HCT116 (cell line): ENCODE results near the gene PDXK. TPM values are rescaled to one million over a fixed set of nuclear protein-coding genes. Genes with fewer than 3 reads are reported as not detected.

Experiments used
- ATAC-seq: fragments of 200-7000 bp; cut with Tn5 transposase; 2 replicates; pipeline ENCODE4 v1.9.1; 2020; ENCODE audit warnings: mild to moderate bottlenecking, moderate library complexity
- BruUV-seq: library from RNA; stranded (reverse); fragments of 400-500 nt; replicated peaks from 2 replicates; lab custom pipeline; 2021; lab: Mats Ljungman, UMichigan
- CTCF ChIA-PET: fragments of 300-600 bp; sonication (Branson Sonifier 250); formaldehyde crosslinking; loops from one replicate; lab custom pipeline; 2021; ENCODE audit warnings: antibody characterized with exemption; lab: Charles Lee
- POLR2A ChIA-PET: fragments of 300-600, 350-600 bp; sonication (Branson Sonifier 250); formaldehyde crosslinking; loops from one replicate; lab custom pipeline; 2021; ENCODE audit warnings: antibody characterized with exemption; lab: Charles Lee
- RAD21 ChIA-PET, 2 experiments: fragments of 300-600 bp; sonication (Branson Sonifier 250); formaldehyde crosslinking; loops; one replicate each; lab custom pipeline; 2023; ENCODE audit warnings: low total read pairs in 2 of 2; ENCODE audit not compliant: uncharacterized antibody in 2 of 2, unreplicated experiment in 2 of 2, low non-redundant PET in 1 of 2; lab: Charles Lee
- DNase-seq: peaks from one replicate; pipeline ENCODE4 v3.0.0-alpha.2; 2010; ENCODE audit warnings: low read depth, low spot score
- H2AFZ ChIP-seq: fragments of 200-600 bp; shearing (Covaris generic), sonication (generic); 2 replicates; pipeline ENCODE4 v1.6.1; 2017; ENCODE audit warnings: low read depth, mixed run types, mixed read lengths, antibody characterized with exemption, low read length; ENCODE audit not compliant: poor library complexity, severe bottlenecking
- H3K27ac ChIP-seq: 2 replicates; pipeline ENCODE4 v1.5.1; 2012; ENCODE audit warnings: low read depth, low read length
- H3K27me3 ChIP-seq: fragments of 200-600 bp; sonication (generic); 2 replicates; pipeline ENCODE4 v1.6.1; 2016; ENCODE audit warnings: mixed run types, low read length, mixed read lengths; ENCODE audit not compliant: insufficient read depth
- H3K36me3 ChIP-seq, 2 experiments: fragments of 200-500 bp in 1 of 2; fragments of 200-600 bp in 1 of 2; sonication (Bioruptor generic) in 1 of 2; sonication (generic) in 1 of 2; 2 replicates each; pipeline versions ENCODE4 v1.5.1 to v1.6.1; 2014 to 2016; ENCODE audit warnings: low read length in 2 of 2, inconsistent platforms in 1 of 2, mixed read lengths in 1 of 2, mixed run types in 1 of 2; ENCODE audit not compliant: insufficient read depth in 2 of 2, control insufficient read depth in 1 of 2
- H3K4me1 ChIP-seq, 2 experiments: fragments of 200-600 bp in 1 of 2; sonication (generic) in 1 of 2; 2 replicates each; pipeline versions ENCODE4 v1.5.1 to v1.6.1; 2012 to 2017; ENCODE audit warnings: low read length in 2 of 2, inconsistent platforms in 1 of 2, mild to moderate bottlenecking in 1 of 2, mixed read lengths in 1 of 2, mixed run types in 1 of 2, moderate library complexity in 1 of 2; ENCODE audit not compliant: insufficient read depth in 2 of 2, control insufficient read depth in 1 of 2
- H3K4me2 ChIP-seq: fragments of 200-600 bp; sonication (generic); 2 replicates; pipeline ENCODE4 v1.6.1; 2017; ENCODE audit warnings: mixed run types, low read length, mixed read lengths
- H3K4me3 ChIP-seq, 2 experiments: fragments of 200-600 bp in 1 of 2; sonication (generic) in 1 of 2; replicated peaks in 1 of 2; 2 replicates each; pipeline ENCODE4 v1.5.1; 2011 to 2016; ENCODE audit warnings: low read length in 2 of 2, control low read depth in 1 of 2, low read depth in 1 of 2, mild to moderate bottlenecking in 1 of 2, mixed read lengths in 1 of 2, mixed run types in 1 of 2
- H3K79me2 ChIP-seq: fragments of 200-600 bp; sonication (generic); 2 replicates; pipeline ENCODE4 v1.6.1; 2017; ENCODE audit warnings: mild to moderate bottlenecking, mixed run types, low read length, moderate library complexity, mixed read lengths; ENCODE audit not compliant: insufficient read depth
- H3K9ac ChIP-seq: fragments of 200-600 bp; sonication (generic); 2 replicates; pipeline ENCODE4 v1.6.1; 2016; ENCODE audit warnings: low read length, mixed read lengths
- H3K9me2 ChIP-seq: fragments of 200-600 bp; sonication (generic), shearing (Covaris generic); 2 replicates; pipeline ENCODE4 v1.6.1; 2017; ENCODE audit warnings: mixed run types, mild to moderate bottlenecking, moderate library complexity; ENCODE audit not compliant: insufficient read depth
- H3K9me3 ChIP-seq, 2 experiments: fragments of 200-500 bp in 1 of 2; fragments of 200-600 bp in 1 of 2; sonication (Bioruptor generic) in 1 of 2; sonication (generic) in 1 of 2; 2 replicates each; pipeline ENCODE4 v1.6.1; 2014 to 2017; ENCODE audit warnings: low read length in 2 of 2, mixed read lengths in 2 of 2, inconsistent platforms in 1 of 2, low read depth in 1 of 2, mild to moderate bottlenecking in 1 of 2, mixed run types in 1 of 2, moderate library complexity in 1 of 2; ENCODE audit not compliant: control insufficient read depth in 1 of 2, insufficient read depth in 1 of 2
- H4K20me1 ChIP-seq: fragments of 200-600 bp; sonication (generic), shearing (Covaris generic); 2 replicates; pipeline ENCODE4 v1.6.1; 2017; ENCODE audit warnings: mixed run types, mild to moderate bottlenecking, moderate library complexity; ENCODE audit not compliant: insufficient read depth
- ATF3 ChIP-seq: IDR thresholded peaks from 2 replicates; pipeline ENCODE4 v1.6.1; 2012
- CEBPB ChIP-seq: IDR thresholded peaks from 2 replicates; pipeline ENCODE4 v1.6.1; 2012; ENCODE audit warnings: low read depth
- EGR1 ChIP-seq: IDR thresholded peaks from 2 replicates; pipeline ENCODE4 v1.6.1; 2012; ENCODE audit warnings: low read depth
- ELF1 ChIP-seq: IDR thresholded peaks from 2 replicates; pipeline ENCODE4 v1.6.1; 2012; ENCODE audit warnings: low read depth, borderline replicate concordance
- EZH2 ChIP-seq: fragments of 200-600 bp; sonication (generic); IDR thresholded peaks from 2 replicates; pipeline ENCODE4 v1.6.1; 2017; ENCODE audit warnings: antibody characterized with exemption, mixed run types
- FOSL1 ChIP-seq: IDR thresholded peaks from 2 replicates; pipeline ENCODE4 v1.6.1; 2012; ENCODE audit warnings: low read depth
- JUND ChIP-seq: IDR thresholded peaks from 2 replicates; pipeline ENCODE4 v1.6.1; 2012
- MAX ChIP-seq: IDR thresholded peaks from 2 replicates; pipeline ENCODE4 v1.6.1; 2012
- POLR2A ChIP-seq: IDR thresholded peaks from 2 replicates; pipeline ENCODE4 v1.7.0; 2011; ENCODE audit warnings: borderline replicate concordance; ENCODE audit not compliant: insufficient read depth, insufficient read length; ENCODE audit errors: extremely low read depth
- RAD21 ChIP-seq: IDR thresholded peaks from 2 replicates; pipeline ENCODE4 v1.6.1; 2012; ENCODE audit warnings: low read depth, mild to moderate bottlenecking
- REST ChIP-seq: IDR thresholded peaks from 2 replicates; pipeline ENCODE4 v1.6.1; 2012; ENCODE audit warnings: low read depth
- SIN3A ChIP-seq: IDR thresholded peaks from 2 replicates; pipeline ENCODE4 v1.6.1; 2012; ENCODE audit warnings: low read depth
- SP1 ChIP-seq: IDR thresholded peaks from 2 replicates; pipeline ENCODE4 v1.6.1; 2012; ENCODE audit warnings: low read depth
- SRF ChIP-seq: IDR thresholded peaks from 2 replicates; pipeline ENCODE4 v1.6.1; 2012; ENCODE audit warnings: low read depth
- TCF7L2 ChIP-seq: IDR thresholded peaks from 2 replicates; pipeline ENCODE4 v1.7.0; 2011; ENCODE audit warnings: borderline replicate concordance, inconsistent platforms; ENCODE audit not compliant: insufficient read depth, insufficient read length; ENCODE audit errors: extremely low read depth
- YY1 ChIP-seq: IDR thresholded peaks from 2 replicates; pipeline ENCODE4 v1.6.1; 2011; ENCODE audit warnings: low read length, low read depth, moderate library complexity, mild to moderate bottlenecking; ENCODE audit not compliant: insufficient replicate concordance; ENCODE audit errors: extremely low read depth
- ZBTB33 ChIP-seq: IDR thresholded peaks from 2 replicates; pipeline ENCODE4 v1.6.1; 2011; ENCODE audit warnings: mild to moderate bottlenecking, low read length, moderate library complexity; ENCODE audit not compliant: insufficient replicate concordance; ENCODE audit errors: extremely low read depth
- ZFX ChIP-seq: fragments of 450-650 bp; IDR thresholded peaks from 2 replicates; pipeline ENCODE4 v1.6.1; 2017
- ZNF274 ChIP-seq: fragments of 200-500 bp; sonication (Bioruptor generic); IDR thresholded peaks from 2 replicates; pipeline ENCODE4 v1.6.1; 2014; ENCODE audit warnings: mild to moderate bottlenecking, low read depth, low read length, inconsistent platforms
- intact Hi-C: fragments of 100-400 bp; cut with micrococcal nuclease; formaldehyde crosslinking; loops from 2 replicates; pipeline ENCODE4 v1.10.0; 2022
- total RNA-seq: library from RNA; stranded (reverse); gene quantifications from one replicate; pipeline ENCODE4 v1.2.1, GENCODE V29; 2021; ENCODE audit not compliant: unreplicated experiment
- TF ChIP-seq, protein P1 (sequence below), 3 experiments: fragments of 200-600 bp in 1 of 3; sonication (generic) in 1 of 3; IDR thresholded peaks in 2 of 3; conservative IDR thresholded peaks in 1 of 3; 2 replicates each; pipeline ENCODE4 v1.5.1; 2012 to 2017; ENCODE audit warnings: low read depth in 2 of 3, low read length in 2 of 3, antibody characterized with exemption in 1 of 3, borderline replicate concordance in 1 of 3, control low read depth in 1 of 3, mild to moderate bottlenecking in 1 of 3, mixed read lengths in 1 of 3, mixed run types in 1 of 3, moderate library complexity in 1 of 3; ENCODE audit not compliant: insufficient read depth in 1 of 3

PDXK gene
- total RNA-seq, 1 experiment from 2014 or later: 127 TPM

DNA sequence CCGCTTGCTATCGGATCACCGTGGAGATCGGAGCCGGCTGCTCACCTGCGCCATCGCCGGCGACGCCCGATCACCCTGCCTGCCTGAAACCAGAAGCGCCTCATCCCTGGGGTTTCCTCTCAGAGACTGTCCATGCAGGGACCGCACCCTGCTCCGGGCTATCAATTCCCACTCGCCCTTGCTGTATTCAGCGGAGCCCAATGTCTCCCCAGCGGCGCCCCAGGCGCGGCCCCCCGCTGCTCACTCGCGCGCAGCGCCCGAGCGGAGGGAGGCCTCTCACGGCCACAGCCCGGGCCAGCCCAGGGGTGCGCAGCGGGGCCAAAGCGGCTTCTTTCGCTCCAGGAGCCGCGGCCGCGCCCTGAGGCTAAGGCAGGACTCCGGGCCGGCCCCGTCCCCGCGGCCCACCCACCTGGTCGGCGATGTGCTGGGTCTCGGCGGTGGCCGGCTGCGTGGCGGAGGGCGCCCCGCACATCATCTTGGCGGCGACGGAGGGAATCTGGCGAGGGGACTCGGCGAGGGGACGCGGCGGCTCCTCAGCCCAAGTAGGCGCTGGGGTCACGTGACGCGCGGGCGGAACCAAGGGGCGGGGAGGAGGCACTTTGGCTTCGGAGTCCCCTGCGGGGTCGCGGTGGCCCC is 57.0 kb downstream of the PDXK start, which contains the start of gene CSTB:
Gene CSTB (minus strand): TSS at position 514 of the 636 bp plus-strand sequence. CDS start 39 bp downstream, at position 475.
- BruUV-seq: no TSS peak
- ChIA-PET POLR2A (no interaction called here), RAD21 (no interaction called here), CTCF (no interaction called here)
- ATAC-seq (peak; percentile 83), DNase-seq (peak; percentile 23)
- Histone ChIP-seq H3K36me3 (peaks cover 8 to 9% of the 10 kb centered on the region in 2 experiments; a peak in 3 of 4 replicates), H3K79me2 (peaks cover 18% of the 10 kb centered on the region), H2AFZ (no peak within 1 kb of the TSS), H3K9me3 (no peaks in the 10 kb centered on the region), H3K9ac (peak within 1 kb of the TSS; percentile 82), H3K9me2 (no peaks in the 10 kb centered on the region), H3K4me2 (peak within 1 kb of the TSS; percentile 79), H3K4me3 (peak within 1 kb of the TSS; percentile 81 to 85), H3K27me3 (no peaks in the 10 kb centered on the region), H4K20me1 (no peaks in the 10 kb centered on the region), H3K4me1 (peaks cover 3 to 21% of the 10 kb centered on the region in 2 experiments; a peak in 3 of 4 replicates), H3K27ac (peak within 1 kb of the TSS; percentile 95)
- intact Hi-C loops: no loop called here
- no peak for TF ChIP-seq ZBTB33
- TF ChIP-seq RAD21: no peak
- no peak for TF ChIP-seq SP1
- TF ChIP-seq REST: no peak
- no peak for TF ChIP-seq ATF3
- TF ChIP-seq ELF1: no peak
- TF ChIP-seq EGR1: no peak
- no peak for TF ChIP-seq MAX
- no peak for TF ChIP-seq FOSL1
- TF ChIP-seq CEBPB: no peak
- TF ChIP-seq SIN3A: no peak
- TF ChIP-seq EZH2: no peak
- TF ChIP-seq, protein P1, sequence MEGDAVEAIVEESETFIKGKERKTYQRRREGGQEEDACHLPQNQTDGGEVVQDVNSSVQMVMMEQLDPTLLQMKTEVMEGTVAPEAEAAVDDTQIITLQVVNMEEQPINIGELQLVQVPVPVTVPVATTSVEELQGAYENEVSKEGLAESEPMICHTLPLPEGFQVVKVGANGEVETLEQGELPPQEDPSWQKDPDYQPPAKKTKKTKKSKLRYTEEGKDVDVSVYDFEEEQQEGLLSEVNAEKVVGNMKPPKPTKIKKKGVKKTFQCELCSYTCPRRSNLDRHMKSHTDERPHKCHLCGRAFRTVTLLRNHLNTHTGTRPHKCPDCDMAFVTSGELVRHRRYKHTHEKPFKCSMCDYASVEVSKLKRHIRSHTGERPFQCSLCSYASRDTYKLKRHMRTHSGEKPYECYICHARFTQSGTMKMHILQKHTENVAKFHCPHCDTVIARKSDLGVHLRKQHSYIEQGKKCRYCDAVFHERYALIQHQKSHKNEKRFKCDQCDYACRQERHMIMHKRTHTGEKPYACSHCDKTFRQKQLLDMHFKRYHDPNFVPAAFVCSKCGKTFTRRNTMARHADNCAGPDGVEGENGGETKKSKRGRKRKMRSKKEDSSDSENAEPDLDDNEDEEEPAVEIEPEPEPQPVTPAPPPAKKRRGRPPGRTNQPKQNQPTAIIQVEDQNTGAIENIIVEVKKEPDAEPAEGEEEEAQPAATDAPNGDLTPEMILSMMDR (IDR thresholded peaks at IDR 0.05 in 2 of 3, conservative IDR thresholded peaks at IDR 0.05 in 1 of 3; ENCODE audit: borderline replicate concordance in 1 of 3, insufficient read depth in 1 of 3, low read depth in 2 of 3, low read length in 2 of 3): no peak
- TF ChIP-seq TCF7L2: peak; percentile 13
- TF ChIP-seq SRF: no peak
- TF ChIP-seq ZFX: peak; percentile 82; the same call in 1 of the 2 replicates
- TF ChIP-seq JUND: no peak
- TF ChIP-seq POLR2A: peak; percentile 84
- TF ChIP-seq YY1: no peak
- no peak for TF ChIP-seq ZNF274
